CD4-positive, alpha-beta T cell (primary cell): Measurements from ENCODE around the gene ASCL4. TPM values are rescaled to one million over a fixed set of nuclear protein-coding genes. Genes with fewer than 3 reads are reported as not detected.
A peak's percentile ranks its signal among the peaks of the same experiment; 100 is the strongest.

Experiments
- ATAC-seq: fragments of 200-7000 bp; cut with Tn5 transposase; one replicate; pipeline ENCODE4 v1.10.0; 2022; ENCODE audit warnings: mild to moderate bottlenecking; ENCODE audit not compliant: poor library complexity
- CTCF ChIA-PET: fragments of 350-600 bp; sonication (Branson Sonifier 250); formaldehyde crosslinking; loops from one replicate; lab custom pipeline; 2021; ENCODE audit warnings: antibody characterized with exemption, inconsistent platforms; lab: Charles Lee
- POLR2A ChIA-PET: fragments of 350-600 bp; sonication (Branson Sonifier 250); formaldehyde crosslinking; loops from one replicate; lab custom pipeline; 2021; ENCODE audit warnings: antibody characterized with exemption, inconsistent platforms; lab: Charles Lee
- DNase-seq, 14 experiments: peaks; one replicate each; pipeline ENCODE4 v3.0.0-alpha.2; 2013 to 2020; ENCODE audit warnings: mixed read lengths in 2 of 14
- H3K27ac ChIP-seq, 2 donors: one replicate each; pipeline versions ENCODE4 v1.5.1 to v1.7.0; 2013; ENCODE audit warnings: low read length in 2 of 2, low read depth in 1 of 2, mild to moderate bottlenecking in 1 of 2
- H3K27me3 ChIP-seq, 2 experiments: 1 replicate in 1 of 2; 2 replicates in 1 of 2; pipeline versions ENCODE4 v1.6.1 to v1.7.0; 2013; ENCODE audit warnings: low read length in 2 of 2, control low read depth in 1 of 2, mild to moderate bottlenecking in 1 of 2, moderate library complexity in 1 of 2; ENCODE audit not compliant: insufficient read depth in 2 of 2, control insufficient read depth in 1 of 2
- H3K36me3 ChIP-seq: one replicate; pipeline ENCODE4 v1.6.1; 2013; ENCODE audit warnings: low read length, control low read depth; ENCODE audit not compliant: insufficient read depth
- H3K4me1 ChIP-seq: one replicate; pipeline ENCODE4 v1.6.1; 2013; ENCODE audit warnings: low read length, control low read depth; ENCODE audit not compliant: insufficient read depth
- H3K4me3 ChIP-seq: one replicate; pipeline ENCODE4 v1.5.1; 2013; ENCODE audit warnings: mild to moderate bottlenecking, low read length, moderate library complexity
- H3K9me3 ChIP-seq, 2 experiments: 1 replicate in 1 of 2; 2 replicates in 1 of 2; pipeline versions ENCODE4 v1.6.1 to v1.7.0; 2013; ENCODE audit warnings: low read length in 2 of 2, mild to moderate bottlenecking in 2 of 2, control low read depth in 1 of 2, moderate library complexity in 1 of 2; ENCODE audit not compliant: control insufficient read depth in 1 of 2, insufficient read depth in 1 of 2
- H3K27ac Mint-ChIP-seq: one replicate; pipeline ENCODE4 v1.8.0; 2020; ENCODE audit warnings: mixed read lengths
- H3K27me3 Mint-ChIP-seq: one replicate; pipeline ENCODE4 v1.8.0; 2021; ENCODE audit warnings: mixed read lengths
- H3K36me3 Mint-ChIP-seq: one replicate; pipeline ENCODE4 v1.8.0; 2021; ENCODE audit warnings: low read depth, mixed read lengths
- H3K4me1 Mint-ChIP-seq: one replicate; pipeline ENCODE4 v1.8.0; 2021; ENCODE audit warnings: low read depth, mixed read lengths
- H3K4me3 Mint-ChIP-seq: one replicate; pipeline ENCODE4 v1.8.0; 2020; ENCODE audit warnings: mild to moderate bottlenecking, mixed read lengths
- H3K9me3 Mint-ChIP-seq: one replicate; pipeline ENCODE4 v1.8.0; 2020; ENCODE audit warnings: mixed read lengths
- intact Hi-C, 2 experiments: fragments of 100-400 bp; cut with DNase I in 1 of 2; cut with micrococcal nuclease in 1 of 2; formaldehyde crosslinking; loops; one replicate each; pipeline versions ENCODE4 v1.15.1 to v1.9.0; 2023 to 2025; cut with DNase I, micrococcal nuclease
- total RNA-seq, 174 experiments: library from RNA in 2 of 174; stranded (reverse) in 2 of 174; gene quantifications; one replicate each; pipeline ENCODE4 v1.2.3 and lab custom pipeline; 2021 to 2026
- TF ChIP-seq, protein P1 (sequence below): fragments of 200-600 bp; IDR thresholded peaks from one replicate; pipeline ENCODE4 v1.8.0; 2022; ENCODE audit warnings: antibody characterized with exemption, mild to moderate bottlenecking

Gene ASCL4
- total RNA-seq, 2 experiments from 2014 or later, result not detected

GRCh38 chr12:107749083-107749482 lies 25.4 kb upstream of the ASCL4 start:
- TF ChIP-seq, protein P1, sequence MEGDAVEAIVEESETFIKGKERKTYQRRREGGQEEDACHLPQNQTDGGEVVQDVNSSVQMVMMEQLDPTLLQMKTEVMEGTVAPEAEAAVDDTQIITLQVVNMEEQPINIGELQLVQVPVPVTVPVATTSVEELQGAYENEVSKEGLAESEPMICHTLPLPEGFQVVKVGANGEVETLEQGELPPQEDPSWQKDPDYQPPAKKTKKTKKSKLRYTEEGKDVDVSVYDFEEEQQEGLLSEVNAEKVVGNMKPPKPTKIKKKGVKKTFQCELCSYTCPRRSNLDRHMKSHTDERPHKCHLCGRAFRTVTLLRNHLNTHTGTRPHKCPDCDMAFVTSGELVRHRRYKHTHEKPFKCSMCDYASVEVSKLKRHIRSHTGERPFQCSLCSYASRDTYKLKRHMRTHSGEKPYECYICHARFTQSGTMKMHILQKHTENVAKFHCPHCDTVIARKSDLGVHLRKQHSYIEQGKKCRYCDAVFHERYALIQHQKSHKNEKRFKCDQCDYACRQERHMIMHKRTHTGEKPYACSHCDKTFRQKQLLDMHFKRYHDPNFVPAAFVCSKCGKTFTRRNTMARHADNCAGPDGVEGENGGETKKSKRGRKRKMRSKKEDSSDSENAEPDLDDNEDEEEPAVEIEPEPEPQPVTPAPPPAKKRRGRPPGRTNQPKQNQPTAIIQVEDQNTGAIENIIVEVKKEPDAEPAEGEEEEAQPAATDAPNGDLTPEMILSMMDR, result no peak
- no peak overlapping the region for H3K27ac ChIP-seq
- intact Hi-C loops, result no loop called here
- ATAC-seq (no peak), DNase-seq (no peak)
- Mint-ChIP-seq H3K4me1 (peaks cover 17% of the 10 kb centered on the region), H3K9me3 (no peaks in the 10 kb centered on the region), H3K4me3 (no peak overlapping the region), H3K27ac (no peak overlapping the region), H3K27me3 (no peaks in the 10 kb centered on the region), H3K36me3 (peaks cover 39% of the 10 kb centered on the region)
- H3K27me3 ChIP-seq, result no peaks in the 10 kb centered on the region
- ChIA-PET POLR2A (no interaction called here), CTCF (no interaction called here)
- H3K36me3 ChIP-seq, result peaks cover 84% of the 10 kb centered on the region
- no peaks in the 10 kb centered on the region for H3K9me3 ChIP-seq
- H3K4me1 ChIP-seq, result peaks cover 13% of the 10 kb centered on the region
- H3K4me3 ChIP-seq, result no peak overlapping the region

DNA sequence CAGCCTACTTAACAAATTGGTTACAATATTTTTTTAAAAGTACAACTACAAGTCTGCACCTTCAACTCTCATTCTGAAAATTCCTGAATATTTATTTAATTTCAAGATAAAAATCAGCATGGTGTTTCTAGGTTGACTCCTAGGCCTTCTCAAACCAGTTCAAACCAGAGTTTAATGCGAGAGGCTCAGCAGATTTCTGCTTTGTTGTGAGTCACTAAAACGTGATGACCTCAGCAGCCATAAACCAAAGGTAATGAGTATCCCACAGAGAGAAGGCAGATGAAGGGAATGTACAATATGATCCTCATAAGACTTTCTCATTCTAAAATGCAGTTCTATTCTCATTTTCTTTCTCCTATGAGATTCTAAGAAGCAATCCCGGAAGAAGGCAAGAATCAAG lies 15.1 kb upstream of the ASCL4 start:
- no peaks in the 10 kb centered on the region for H3K27me3 Mint-ChIP-seq
- ATAC-seq, result no peak
- peak in 4 of 14 experiments; percentile 15 to 53 (median 42) for DNase-seq
- Histone ChIP-seq H3K9me3 (peaks cover 0 to 4% of the 10 kb centered on the region in 2 experiments), H3K27ac (no peak overlapping the region), H3K4me3 (peak overlapping the region; percentile 77), H3K27me3 (no peaks in the 10 kb centered on the region), H3K4me1 (peaks cover 26% of the 10 kb centered on the region), H3K36me3 (peaks cover 30% of the 10 kb centered on the region)
- intact Hi-C loops, result loop anchor here in 1 of 2 experiments (10.0 kb wide), 1 partner anchor 775 kb away; the partner anchor contains the start of gene MTERF2
- peak overlapping the region; percentile 92 for H3K4me3 Mint-ChIP-seq
- H3K4me1 Mint-ChIP-seq, result peaks cover 48% of the 10 kb centered on the region
- TF ChIP-seq, protein P1, result no peak
- peak overlapping the region; percentile 87 for H3K27ac Mint-ChIP-seq
- no peaks in the 10 kb centered on the region for H3K9me3 Mint-ChIP-seq
- peaks cover 35% of the 10 kb centered on the region for H3K36me3 Mint-ChIP-seq
- CTCF ChIA-PET, result interaction anchor here (1.4 kb wide), 1 partner anchor 83 kb away, joined by 4 read pairs; no protein-coding TSS in a partner anchor
- POLR2A ChIA-PET, result interaction anchor here (0.6 kb wide), 1 partner anchor 17 kb away, joined by 3 read pairs; no protein-coding TSS in a partner anchor

DNA sequence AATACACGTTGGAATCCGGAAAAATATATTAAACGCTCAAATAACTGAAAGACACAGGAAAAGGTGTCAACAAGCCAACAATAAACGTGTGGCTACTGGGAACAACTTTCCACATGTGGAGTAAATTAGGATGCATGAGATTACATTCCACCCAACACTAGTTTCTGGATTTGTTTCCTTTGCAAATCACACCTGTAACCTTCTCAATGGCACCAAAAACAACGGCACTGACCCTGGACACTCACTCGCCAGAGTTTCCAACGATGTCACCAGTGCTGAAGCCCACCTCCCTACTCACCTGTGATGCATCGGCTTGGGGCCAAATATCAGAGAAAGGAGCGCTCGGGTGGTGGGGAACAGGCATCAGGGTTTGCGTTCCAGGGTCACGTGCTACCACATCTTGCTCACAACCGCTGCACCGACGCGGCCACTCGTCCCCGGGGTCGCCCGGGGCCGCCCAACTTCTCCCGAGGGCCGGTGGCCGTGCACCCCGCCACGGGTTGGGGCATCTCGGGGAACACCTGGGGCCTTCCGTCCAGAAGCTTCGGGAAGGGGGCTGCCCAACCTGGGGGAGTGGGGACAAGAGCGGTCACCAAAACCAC lies 14.2 kb upstream of the ASCL4 start:
- H3K4me3 Mint-ChIP-seq, result peak overlapping the region; percentile 92
- peak overlapping the region; percentile 77 for H3K4me3 ChIP-seq

More for the DNA sequence above, 14.2 kb upstream of the ASCL4 start:
- DNase-seq (peak in 12 of 14 experiments; percentile 3 to 62 (median 23)), ATAC-seq (peak; percentile 23)
- intact Hi-C loops, result loop anchor here (2.0 to 10.0 kb wide), 12 partner anchors 432 to 1952 kb away; partner anchors contain the start of genes FICD (in 2 of the 2), FAM222A (in 1 of the 2), ISCU (in 1 of the 2) and KCTD10 (in 1 of the 2)
- H3K9me3 Mint-ChIP-seq, result no peaks in the 10 kb centered on the region
- Histone ChIP-seq H3K4me1 (peaks cover 26% of the 10 kb centered on the region), H3K9me3 (peaks cover 0 to 4% of the 10 kb centered on the region in 2 experiments), H3K36me3 (peaks cover 24% of the 10 kb centered on the region), H3K27ac (peak overlapping the region in 1 of 2 donors; percentile 24), H3K27me3 (no peaks in the 10 kb centered on the region)
- peak overlapping the region; percentile 87 for H3K27ac Mint-ChIP-seq
- H3K27me3 Mint-ChIP-seq, result no peaks in the 10 kb centered on the region
- POLR2A ChIA-PET, result interaction anchor here (0.6 to 1.0 kb wide), 2 partner anchors 18 to 75 kb away, joined by 3 to 4 read pairs; partner anchors contain the start of gene PWP1
- TF ChIP-seq, protein P1, result no peak
- H3K36me3 Mint-ChIP-seq, result peaks cover 27% of the 10 kb centered on the region
- H3K4me1 Mint-ChIP-seq, result peaks cover 48% of the 10 kb centered on the region
- CTCF ChIA-PET, result interaction anchor here (1.4 kb wide), 1 partner anchor 84 kb away, joined by 4 read pairs; no protein-coding TSS in a partner anchor
